Parathyroid adenoma (tissue), 2 donors: Measurements from ENCODE around the gene CPNE4.
A peak's percentile ranks its signal among the peaks of the same experiment; 100 is the strongest.

ENCODE experiments used
- H2AFZ ChIP-seq: fragments of 300-600 bp; sonication (generic); one replicate; pipeline ENCODE4 v1.7.0; 2017; ENCODE audit warnings: antibody characterized with exemption, mild to moderate bottlenecking
- H3K27ac ChIP-seq: fragments of 300-600 bp; sonication (generic); one replicate; pipeline ENCODE4 v1.7.0; 2017
- H3K27me3 ChIP-seq: fragments of 300-600 bp; sonication (generic); one replicate; pipeline ENCODE4 v1.7.0; 2017; ENCODE audit warnings: low read length; ENCODE audit not compliant: control insufficient read depth, insufficient read depth
- H3K36me3 ChIP-seq: fragments of 300-600 bp; sonication (generic); one replicate; pipeline ENCODE4 v1.7.0; 2017; ENCODE audit warnings: low read length; ENCODE audit not compliant: control insufficient read depth, insufficient read depth
- H3K4me1 ChIP-seq: fragments of 300-600 bp; sonication (generic); one replicate; pipeline ENCODE4 v1.7.0; 2017; ENCODE audit warnings: control low read depth
- H3K4me2 ChIP-seq: fragments of 300-600 bp; sonication (generic); one replicate; pipeline ENCODE4 v1.7.0; 2017; ENCODE audit warnings: low read length
- H3K4me3 ChIP-seq: fragments of 300-600 bp; sonication (generic); one replicate; pipeline ENCODE4 v1.7.0; 2017; ENCODE audit warnings: low read depth, low read length
- H3K79me2 ChIP-seq: fragments of 300-600 bp; sonication (generic); one replicate; pipeline ENCODE4 v1.7.0; 2017; ENCODE audit warnings: control low read depth
- H3K9ac ChIP-seq: fragments of 300-600 bp; sonication (generic); one replicate; pipeline ENCODE4 v1.7.0; 2017; ENCODE audit warnings: mild to moderate bottlenecking
- H3K9me3 ChIP-seq: fragments of 300-600 bp; sonication (generic); one replicate; pipeline ENCODE4 v1.7.0; 2017; ENCODE audit warnings: low read length; ENCODE audit not compliant: control insufficient read depth
- CTCF ChIP-seq: fragments of 300-600 bp; sonication (generic); IDR thresholded peaks from one replicate; pipeline ENCODE4 v1.7.0; 2017; ENCODE audit warnings: antibody characterized with exemption, mild to moderate bottlenecking
- donor health status: primary hyperparathyroidism.

Gene CPNE4

GRCh38 chr3:131711114-131711768 lies 323.6 kb downstream of the CPNE4 start:
- Histone ChIP-seq H3K9ac (no peak overlapping the region), H3K4me1 (peaks cover 18% of the 10 kb centered on the region), H3K27ac (peak overlapping the region; percentile 48), H3K79me2 (no peaks in the 10 kb centered on the region), H3K4me2 (no peak overlapping the region), H3K9me3 (no peaks in the 10 kb centered on the region), H3K27me3 (no peaks in the 10 kb centered on the region), H3K4me3 (no peak overlapping the region), H3K36me3 (no peaks in the 10 kb centered on the region), H2AFZ (peak overlapping the region; percentile 61)
- TF ChIP-seq CTCF, result no peak

GRCh38 chr3:131708241-131708640 lies 326.6 kb downstream of the CPNE4 start:
- H2AFZ ChIP-seq, result no peak overlapping the region
- TF ChIP-seq CTCF, result no peak
- no peak overlapping the region for H3K4me3 ChIP-seq
- no peaks in the 10 kb centered on the region for H3K27me3 ChIP-seq
- no peak overlapping the region for H3K9ac ChIP-seq
- no peaks in the 10 kb centered on the region for H3K79me2 ChIP-seq
- H3K4me2 ChIP-seq, result no peak overlapping the region
- H3K4me1 ChIP-seq, result peaks cover 24% of the 10 kb centered on the region
- no peaks in the 10 kb centered on the region for H3K9me3 ChIP-seq
- H3K27ac ChIP-seq, result no peak overlapping the region
- no peaks in the 10 kb centered on the region for H3K36me3 ChIP-seq

- Histone ChIP-seq H3K9ac (no peak overlapping the region), H3K27me3 (no peaks in the 10 kb centered on the region), H3K36me3 (no peaks in the 10 kb centered on the region), H3K9me3 (no peaks in the 10 kb centered on the region), H3K4me3 (no peak overlapping the region), H3K4me2 (no peak overlapping the region), H2AFZ (no peak overlapping the region), H3K79me2 (no peaks in the 10 kb centered on the region), H3K27ac (no peak overlapping the region), H3K4me1 (peaks cover 9% of the 10 kb centered on the region)
- no peak for TF ChIP-seq CTCF
These were observed 329.2 kb downstream of the CPNE4 start for GRCh38 chr3:131705558-131706051.

GRCh38 chr3:131705099-131705498 lies 329.7 kb downstream of the CPNE4 start:
- Histone ChIP-seq H3K9ac (no peak overlapping the region), H3K4me1 (peaks cover 8% of the 10 kb centered on the region), H3K27ac (no peak overlapping the region), H3K36me3 (no peaks in the 10 kb centered on the region), H3K27me3 (no peaks in the 10 kb centered on the region), H3K9me3 (no peaks in the 10 kb centered on the region), H3K4me2 (no peak overlapping the region), H3K79me2 (no peaks in the 10 kb centered on the region), H2AFZ (no peak overlapping the region), H3K4me3 (no peak overlapping the region)
- TF ChIP-seq CTCF, result no peak

GRCh38 chr3:131704098-131704497 lies 330.7 kb downstream of the CPNE4 start:
- Histone ChIP-seq H3K4me2 (no peak overlapping the region), H3K4me1 (peaks cover 8% of the 10 kb centered on the region), H3K27me3 (no peaks in the 10 kb centered on the region), H3K36me3 (no peaks in the 10 kb centered on the region), H3K4me3 (no peak overlapping the region), H3K9me3 (no peaks in the 10 kb centered on the region), H3K9ac (no peak overlapping the region), H2AFZ (no peak overlapping the region), H3K79me2 (no peaks in the 10 kb centered on the region), H3K27ac (no peak overlapping the region)
- no peak for TF ChIP-seq CTCF
